HCT116 (cell line): Measurements from ENCODE around the gene AHNAK. TPM values are rescaled to one million over a fixed set of nuclear protein-coding genes. Genes with fewer than 3 reads are reported as not detected.

Source experiments
- ATAC-seq: fragments of 200-7000 bp; cut with Tn5 transposase; 2 replicates; pipeline ENCODE4 v1.9.1; 2020; ENCODE audit warnings: mild to moderate bottlenecking, moderate library complexity
- BruUV-seq: library from RNA; stranded (reverse); fragments of 400-500 nt; replicated peaks from 2 replicates; lab custom pipeline; 2021; lab: Mats Ljungman, UMichigan
- CTCF ChIA-PET: fragments of 300-600 bp; sonication (Branson Sonifier 250); formaldehyde crosslinking; loops from one replicate; lab custom pipeline; 2021; ENCODE audit warnings: antibody characterized with exemption; lab: Charles Lee
- POLR2A ChIA-PET: fragments of 300-600, 350-600 bp; sonication (Branson Sonifier 250); formaldehyde crosslinking; loops from one replicate; lab custom pipeline; 2021; ENCODE audit warnings: antibody characterized with exemption; lab: Charles Lee
- RAD21 ChIA-PET, 2 experiments: fragments of 300-600 bp; sonication (Branson Sonifier 250); formaldehyde crosslinking; loops; one replicate each; lab custom pipeline; 2023; ENCODE audit warnings: low total read pairs in 2 of 2; ENCODE audit not compliant: uncharacterized antibody in 2 of 2, unreplicated experiment in 2 of 2, low non-redundant PET in 1 of 2; lab: Charles Lee
- DNase-seq: peaks from one replicate; pipeline ENCODE4 v3.0.0-alpha.2; 2010; ENCODE audit warnings: low read depth, low spot score
- H2AFZ ChIP-seq: fragments of 200-600 bp; shearing (Covaris generic), sonication (generic); 2 replicates; pipeline ENCODE4 v1.6.1; 2017; ENCODE audit warnings: low read depth, mixed run types, mixed read lengths, antibody characterized with exemption, low read length; ENCODE audit not compliant: poor library complexity, severe bottlenecking
- H3K27ac ChIP-seq: 2 replicates; pipeline ENCODE4 v1.5.1; 2012; ENCODE audit warnings: low read depth, low read length
- H3K27me3 ChIP-seq: fragments of 200-600 bp; sonication (generic); 2 replicates; pipeline ENCODE4 v1.6.1; 2016; ENCODE audit warnings: mixed run types, low read length, mixed read lengths; ENCODE audit not compliant: insufficient read depth
- H3K36me3 ChIP-seq, 2 experiments: fragments of 200-500 bp in 1 of 2; fragments of 200-600 bp in 1 of 2; sonication (Bioruptor generic) in 1 of 2; sonication (generic) in 1 of 2; 2 replicates each; pipeline versions ENCODE4 v1.5.1 to v1.6.1; 2014 to 2016; ENCODE audit warnings: low read length in 2 of 2, inconsistent platforms in 1 of 2, mixed read lengths in 1 of 2, mixed run types in 1 of 2; ENCODE audit not compliant: insufficient read depth in 2 of 2, control insufficient read depth in 1 of 2
- H3K4me1 ChIP-seq, 2 experiments: fragments of 200-600 bp in 1 of 2; sonication (generic) in 1 of 2; 2 replicates each; pipeline versions ENCODE4 v1.5.1 to v1.6.1; 2012 to 2017; ENCODE audit warnings: low read length in 2 of 2, inconsistent platforms in 1 of 2, mild to moderate bottlenecking in 1 of 2, mixed read lengths in 1 of 2, mixed run types in 1 of 2, moderate library complexity in 1 of 2; ENCODE audit not compliant: insufficient read depth in 2 of 2, control insufficient read depth in 1 of 2
- H3K4me2 ChIP-seq: fragments of 200-600 bp; sonication (generic); 2 replicates; pipeline ENCODE4 v1.6.1; 2017; ENCODE audit warnings: mixed run types, low read length, mixed read lengths
- H3K4me3 ChIP-seq, 2 experiments: fragments of 200-600 bp in 1 of 2; sonication (generic) in 1 of 2; replicated peaks in 1 of 2; 2 replicates each; pipeline ENCODE4 v1.5.1; 2011 to 2016; ENCODE audit warnings: low read length in 2 of 2, control low read depth in 1 of 2, low read depth in 1 of 2, mild to moderate bottlenecking in 1 of 2, mixed read lengths in 1 of 2, mixed run types in 1 of 2
- H3K79me2 ChIP-seq: fragments of 200-600 bp; sonication (generic); 2 replicates; pipeline ENCODE4 v1.6.1; 2017; ENCODE audit warnings: mild to moderate bottlenecking, mixed run types, low read length, moderate library complexity, mixed read lengths; ENCODE audit not compliant: insufficient read depth
- H3K9ac ChIP-seq: fragments of 200-600 bp; sonication (generic); 2 replicates; pipeline ENCODE4 v1.6.1; 2016; ENCODE audit warnings: low read length, mixed read lengths
- H3K9me2 ChIP-seq: fragments of 200-600 bp; sonication (generic), shearing (Covaris generic); 2 replicates; pipeline ENCODE4 v1.6.1; 2017; ENCODE audit warnings: mixed run types, mild to moderate bottlenecking, moderate library complexity; ENCODE audit not compliant: insufficient read depth
- H3K9me3 ChIP-seq, 2 experiments: fragments of 200-500 bp in 1 of 2; fragments of 200-600 bp in 1 of 2; sonication (Bioruptor generic) in 1 of 2; sonication (generic) in 1 of 2; 2 replicates each; pipeline ENCODE4 v1.6.1; 2014 to 2017; ENCODE audit warnings: low read length in 2 of 2, mixed read lengths in 2 of 2, inconsistent platforms in 1 of 2, low read depth in 1 of 2, mild to moderate bottlenecking in 1 of 2, mixed run types in 1 of 2, moderate library complexity in 1 of 2; ENCODE audit not compliant: control insufficient read depth in 1 of 2, insufficient read depth in 1 of 2
- H4K20me1 ChIP-seq: fragments of 200-600 bp; sonication (generic), shearing (Covaris generic); 2 replicates; pipeline ENCODE4 v1.6.1; 2017; ENCODE audit warnings: mixed run types, mild to moderate bottlenecking, moderate library complexity; ENCODE audit not compliant: insufficient read depth
- EGR1 ChIP-seq: IDR thresholded peaks from 2 replicates; pipeline ENCODE4 v1.6.1; 2012; ENCODE audit warnings: low read depth
- ELF1 ChIP-seq: IDR thresholded peaks from 2 replicates; pipeline ENCODE4 v1.6.1; 2012; ENCODE audit warnings: low read depth, borderline replicate concordance
- EZH2phosphoT487 ChIP-seq: fragments of 200-600 bp; IDR thresholded peaks from 2 replicates; pipeline ENCODE4 v1.6.1; 2018; ENCODE audit warnings: antibody characterized with exemption, borderline replicate concordance
- POLR2A ChIP-seq: IDR thresholded peaks from 2 replicates; pipeline ENCODE4 v1.7.0; 2011; ENCODE audit warnings: borderline replicate concordance; ENCODE audit not compliant: insufficient read depth, insufficient read length; ENCODE audit errors: extremely low read depth
- POLR2AphosphoS5 ChIP-seq: IDR thresholded peaks from 2 replicates; pipeline ENCODE4 v1.6.1; 2011; ENCODE audit warnings: mild to moderate bottlenecking, low read depth, low read length, moderate library complexity
- RAD21 ChIP-seq: IDR thresholded peaks from 2 replicates; pipeline ENCODE4 v1.6.1; 2012; ENCODE audit warnings: low read depth, mild to moderate bottlenecking
- TCF7L2 ChIP-seq: IDR thresholded peaks from 2 replicates; pipeline ENCODE4 v1.7.0; 2011; ENCODE audit warnings: borderline replicate concordance, inconsistent platforms; ENCODE audit not compliant: insufficient read depth, insufficient read length; ENCODE audit errors: extremely low read depth
- YY1 ChIP-seq: IDR thresholded peaks from 2 replicates; pipeline ENCODE4 v1.6.1; 2011; ENCODE audit warnings: low read length, low read depth, moderate library complexity, mild to moderate bottlenecking; ENCODE audit not compliant: insufficient replicate concordance; ENCODE audit errors: extremely low read depth
- ZBTB33 ChIP-seq: IDR thresholded peaks from 2 replicates; pipeline ENCODE4 v1.6.1; 2011; ENCODE audit warnings: mild to moderate bottlenecking, low read length, moderate library complexity; ENCODE audit not compliant: insufficient replicate concordance; ENCODE audit errors: extremely low read depth
- ZFX ChIP-seq: fragments of 450-650 bp; IDR thresholded peaks from 2 replicates; pipeline ENCODE4 v1.6.1; 2017
- intact Hi-C: fragments of 100-400 bp; cut with micrococcal nuclease; formaldehyde crosslinking; loops from 2 replicates; pipeline ENCODE4 v1.10.0; 2022
- total RNA-seq: library from RNA; stranded (reverse); gene quantifications from one replicate; pipeline ENCODE4 v1.2.1, GENCODE V29; 2021; ENCODE audit not compliant: unreplicated experiment

The AHNAK gene
- total RNA-seq, 1 experiment from 2014 or later, result 239 TPM

- no peak for TF ChIP-seq ELF1
Measured at GRCh38 chr11:62592146-62592815, 45.7 kb upstream of the AHNAK start (continued).

DNA sequence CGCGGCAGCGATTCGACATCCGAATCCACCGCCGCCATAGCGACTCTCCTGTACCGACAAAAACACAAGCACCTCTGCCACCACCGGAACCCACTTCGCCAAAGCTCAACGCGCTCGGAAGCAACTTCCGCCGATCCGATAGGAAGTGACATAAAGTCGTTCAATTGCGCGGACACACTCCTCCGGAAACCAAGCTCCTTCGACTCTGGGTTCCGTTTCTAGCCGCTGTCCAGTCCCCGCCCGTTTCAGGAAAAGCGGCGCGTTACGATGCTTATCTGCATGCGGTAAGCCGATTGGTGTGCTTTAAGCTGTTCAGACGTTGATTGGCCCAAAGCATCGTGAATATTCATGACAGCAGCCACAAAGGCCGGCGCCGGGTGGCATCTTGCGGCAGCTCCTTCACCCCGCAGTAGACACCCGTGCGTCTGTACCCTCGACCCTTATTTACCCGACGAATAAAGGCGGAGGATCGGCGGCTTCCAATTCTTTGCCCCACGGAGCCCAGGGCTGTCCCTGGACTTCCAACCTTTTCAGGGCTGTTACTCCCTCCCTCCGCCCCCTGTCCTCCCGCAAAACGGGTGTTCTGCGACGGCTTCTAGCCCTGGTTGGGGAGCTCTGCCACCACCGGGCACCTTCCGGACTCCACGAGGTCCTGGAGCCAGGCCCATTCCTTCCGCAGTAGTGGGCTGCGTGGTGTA lies 45.0 kb upstream of the AHNAK start, which contains the start of gene TUT1:
TUT1 (minus strand) TSS at position 76 of the 698 bp plus-strand sequence; CDS start at position 38, 38 bp downstream.
- Histone ChIP-seq H3K4me3 (peak within 1 kb of the TSS; percentile 78 to 97), H2AFZ (no peak within 1 kb of the TSS), H3K27me3 (no peaks in the 10 kb centered on the region), H3K4me1 (peaks cover 21 to 36% of the 10 kb centered on the region in 2 experiments), H3K36me3 (peaks cover 39 to 51% of the 10 kb centered on the region in 2 experiments), H3K4me2 (peak within 1 kb of the TSS; percentile 86), H3K9me3 (no peaks in the 10 kb centered on the region), H3K79me2 (peaks cover 56% of the 10 kb centered on the region), H3K27ac (peak within 1 kb of the TSS; percentile 77), H4K20me1 (no peaks in the 10 kb centered on the region), H3K9me2 (no peaks in the 10 kb centered on the region), H3K9ac (peak within 1 kb of the TSS; percentile 88)
- intact Hi-C loops, result loop anchor here (1.0 to 5.0 kb wide), 3 partner anchors 10 to 81 kb away; partner anchors contain the start of genes INTS5, LBHD1, MTA2 and UQCC3
- ATAC-seq (peak; percentile 90), DNase-seq (peak; percentile 99)
- POLR2A ChIA-PET, result interaction anchor here (0.7 to 3.6 kb wide), 34 partner anchors 11 to 264 kb away, joined by 3 to 52 read pairs (median 5); partner anchors contain the start of genes B3GAT3, C11orf98, CSKMT and EEF1G
- BruUV-seq, result no TSS peak
- CTCF ChIA-PET, result interaction anchor here (0.8 to 2.9 kb wide), 17 partner anchors 8 to 249 kb away, joined by 3 to 20 read pairs (median 4); partner anchors contain the start of genes B3GAT3, C11orf98, CSKMT and EEF1G
- TF ChIP-seq EZH2phosphoT487, result no peak
- TF ChIP-seq EGR1, result no peak
- TF ChIP-seq TCF7L2, result peak; percentile 57
- TF ChIP-seq RAD21, result no peak
- peak; percentile 97 for TF ChIP-seq POLR2AphosphoS5
- peak; percentile 77 for TF ChIP-seq YY1
- peak; percentile 97 for TF ChIP-seq POLR2A
- peak; percentile 28; the same call in 1 of the 2 replicates for TF ChIP-seq ZFX
- peak; percentile 67 for TF ChIP-seq ZBTB33
- RAD21 ChIA-PET, result interaction anchor here (0.5 to 1.5 kb wide), 6 partner anchors 8 to 196 kb away, joined by 3 to 6 read pairs (median 4); partner anchors contain the start of genes EEF1G (in 2 of the 2), MTA2 (in 1 of the 2) and ZBTB3 (in 1 of the 2)
